A673 (cell line): Measurements from ENCODE around the gene CROCC2. TPM values are rescaled to one million over a fixed set of nuclear protein-coding genes. Genes with fewer than 3 reads are reported as not detected.
"Not testable (repeated sequence)": the region's sequence is repeated elsewhere in the genome, so short reads cannot be mapped to it uniquely, and the experiment has no call there.

ENCODE experiments used
- BruUV-seq: library from RNA; stranded (reverse); fragments of 400-500 nt; replicated peaks from 2 replicates; lab custom pipeline; 2021; lab: Mats Ljungman, UMichigan
- CTCF ChIA-PET: fragments of 300-600 bp; sonication (Branson Sonifier 250); formaldehyde crosslinking; loops from one replicate; lab custom pipeline; 2022; ENCODE audit warnings: antibody characterized with exemption; lab: Charles Lee
- POLR2A ChIA-PET: fragments of 300-600 bp; sonication (Branson Sonifier 250); formaldehyde crosslinking; loops from one replicate; lab custom pipeline; 2022; ENCODE audit warnings: antibody characterized with exemption; ENCODE audit not compliant: low non-redundant PET; lab: Charles Lee
- DNase-seq: peaks from one replicate; pipeline ENCODE4 v3.0.0-alpha.2; 2015; ENCODE audit warnings: low spot score
- H3K27ac ChIP-seq: fragments of 200-600 bp; sonication (generic); 2 replicates; pipeline ENCODE4 v1.5.1; 2016; ENCODE audit warnings: mixed run types, low read depth, mild to moderate bottlenecking, mixed read lengths, antibody characterized with exemption, low read length; ENCODE audit not compliant: poor library complexity, severe bottlenecking
- H3K27me3 ChIP-seq: fragments of 200-600 bp; sonication (generic); replicated peaks from 2 replicates; pipeline ENCODE4 v1.6.1; 2017; ENCODE audit warnings: mixed run types, low read depth, mild to moderate bottlenecking, mixed read lengths, antibody characterized with exemption, low read length; ENCODE audit not compliant: insufficient read depth, poor library complexity
- H3K36me3 ChIP-seq: fragments of 200-600 bp; sonication (generic); 2 replicates; pipeline ENCODE4 v1.6.1; 2016; ENCODE audit warnings: mixed run types, mild to moderate bottlenecking, mixed read lengths, antibody characterized with exemption, low read length; ENCODE audit not compliant: insufficient read depth, poor library complexity, severe bottlenecking
- H3K4me1 ChIP-seq: fragments of 200-600 bp; sonication (generic); 2 replicates; pipeline ENCODE4 v1.6.1; 2017; ENCODE audit warnings: mixed run types, mild to moderate bottlenecking, mixed read lengths, antibody characterized with exemption, low read length; ENCODE audit not compliant: insufficient read depth, poor library complexity, severe bottlenecking
- H3K4me3 ChIP-seq: fragments of 200-600 bp; sonication (generic); 2 replicates; pipeline ENCODE4 v1.5.1; 2016; ENCODE audit warnings: low read depth, mixed run types, mild to moderate bottlenecking, mixed read lengths, low read length; ENCODE audit not compliant: poor library complexity, severe bottlenecking
- H3K9me3 ChIP-seq: fragments of 200-600 bp; sonication (generic); 2 replicates; pipeline ENCODE4 v1.6.1; 2016; ENCODE audit warnings: mixed run types, low read depth, mild to moderate bottlenecking, mixed read lengths, antibody characterized with exemption, low read length; ENCODE audit not compliant: poor library complexity, severe bottlenecking
- EZH2 ChIP-seq: fragments of 200-600 bp; sonication (generic); IDR thresholded peaks from 2 replicates; pipeline ENCODE4 v1.6.1; 2017; ENCODE audit warnings: borderline replicate concordance, low read depth, mild to moderate bottlenecking, mixed read lengths, antibody characterized with exemption, low read length; ENCODE audit not compliant: poor library complexity, severe bottlenecking
- intact Hi-C: fragments of 100-400 bp; cut with micrococcal nuclease; formaldehyde crosslinking; loops from one replicate; pipeline ENCODE4 v1.10.0; 2022; ENCODE audit not compliant: unreplicated experiment
- total RNA-seq: library from RNA; stranded (reverse); gene quantifications from 2 replicates; pipeline ENCODE4 v1.2.3, GENCODE V29; 2021
- TF ChIP-seq, protein P1 (sequence below): fragments of 300-800, 200-600 bp; sonication (generic); conservative IDR thresholded peaks from 2 replicates; pipeline ENCODE4 v1.5.1; 2017; ENCODE audit warnings: low read depth, mild to moderate bottlenecking, antibody characterized with exemption, low read length, moderate library complexity, mixed read lengths

CROCC2 gene
- total RNA-seq, 1 experiment from 2014 or later, result not detected

DNA sequence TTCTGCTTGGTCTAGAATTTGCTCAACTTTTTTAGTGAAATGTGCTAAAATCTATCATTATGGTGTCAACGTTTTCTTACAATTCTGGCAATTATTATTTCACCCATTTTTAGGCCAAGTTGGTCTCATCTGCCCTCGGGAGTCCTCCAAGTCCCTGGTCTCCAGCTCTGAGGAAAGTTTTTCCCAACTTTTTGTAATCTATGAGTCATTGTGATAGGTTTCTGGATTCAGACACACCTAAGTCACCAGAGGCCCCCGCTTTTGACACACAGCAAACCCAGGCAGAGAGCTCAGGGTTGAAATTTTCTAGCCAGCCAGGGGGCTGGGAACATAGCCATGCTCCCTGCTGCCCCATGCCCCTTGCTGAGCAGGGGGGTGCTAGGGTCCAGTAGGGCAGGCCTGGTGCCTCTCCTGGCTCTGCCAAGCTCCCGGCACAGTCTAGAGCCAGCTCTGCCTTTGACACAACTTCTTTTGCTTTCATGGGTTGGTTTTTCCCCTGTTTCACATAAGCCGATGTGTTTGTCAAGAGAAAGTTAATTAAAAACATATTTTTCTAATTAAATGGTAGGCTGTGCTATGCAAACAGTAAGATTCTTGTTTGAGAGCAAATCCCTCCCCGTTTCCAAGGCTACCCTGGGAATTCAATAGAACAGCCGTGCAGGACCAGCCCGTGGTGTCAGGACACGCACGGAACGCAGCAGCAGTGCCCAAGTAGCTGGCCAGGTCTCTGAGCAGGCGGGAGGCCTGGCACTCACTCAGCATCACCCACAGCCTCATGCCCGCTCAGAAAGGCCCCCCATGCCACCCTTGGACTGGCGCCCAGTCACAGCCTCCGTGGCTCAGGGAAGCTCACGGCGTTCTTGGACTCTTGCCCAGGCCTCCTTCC, 66.7 kb downstream of the CROCC2 start:
- CTCF ChIA-PET, result interaction anchor here (0.6 kb wide), 1 partner anchor 106 kb away, joined by 5 read pairs; no protein-coding TSS in a partner anchor
- no peak overlapping the region for H3K4me3 ChIP-seq
- TF ChIP-seq, protein P1, sequence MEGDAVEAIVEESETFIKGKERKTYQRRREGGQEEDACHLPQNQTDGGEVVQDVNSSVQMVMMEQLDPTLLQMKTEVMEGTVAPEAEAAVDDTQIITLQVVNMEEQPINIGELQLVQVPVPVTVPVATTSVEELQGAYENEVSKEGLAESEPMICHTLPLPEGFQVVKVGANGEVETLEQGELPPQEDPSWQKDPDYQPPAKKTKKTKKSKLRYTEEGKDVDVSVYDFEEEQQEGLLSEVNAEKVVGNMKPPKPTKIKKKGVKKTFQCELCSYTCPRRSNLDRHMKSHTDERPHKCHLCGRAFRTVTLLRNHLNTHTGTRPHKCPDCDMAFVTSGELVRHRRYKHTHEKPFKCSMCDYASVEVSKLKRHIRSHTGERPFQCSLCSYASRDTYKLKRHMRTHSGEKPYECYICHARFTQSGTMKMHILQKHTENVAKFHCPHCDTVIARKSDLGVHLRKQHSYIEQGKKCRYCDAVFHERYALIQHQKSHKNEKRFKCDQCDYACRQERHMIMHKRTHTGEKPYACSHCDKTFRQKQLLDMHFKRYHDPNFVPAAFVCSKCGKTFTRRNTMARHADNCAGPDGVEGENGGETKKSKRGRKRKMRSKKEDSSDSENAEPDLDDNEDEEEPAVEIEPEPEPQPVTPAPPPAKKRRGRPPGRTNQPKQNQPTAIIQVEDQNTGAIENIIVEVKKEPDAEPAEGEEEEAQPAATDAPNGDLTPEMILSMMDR, result no peak
- TF ChIP-seq EZH2, result no peak
- no peaks in the 10 kb centered on the region for H3K9me3 ChIP-seq
- DNase-seq, result peak; percentile 56
- H3K4me1 ChIP-seq, result peaks cover 16% of the 10 kb centered on the region
- no TSS peak for BruUV-seq
- no peaks in the 10 kb centered on the region for H3K36me3 ChIP-seq
- H3K27ac ChIP-seq, result peak overlapping the region; percentile 50
- POLR2A ChIA-PET, result no interaction called here
- no peaks in the 10 kb centered on the region for H3K27me3 ChIP-seq
- intact Hi-C loops, result no loop called here

DNA sequence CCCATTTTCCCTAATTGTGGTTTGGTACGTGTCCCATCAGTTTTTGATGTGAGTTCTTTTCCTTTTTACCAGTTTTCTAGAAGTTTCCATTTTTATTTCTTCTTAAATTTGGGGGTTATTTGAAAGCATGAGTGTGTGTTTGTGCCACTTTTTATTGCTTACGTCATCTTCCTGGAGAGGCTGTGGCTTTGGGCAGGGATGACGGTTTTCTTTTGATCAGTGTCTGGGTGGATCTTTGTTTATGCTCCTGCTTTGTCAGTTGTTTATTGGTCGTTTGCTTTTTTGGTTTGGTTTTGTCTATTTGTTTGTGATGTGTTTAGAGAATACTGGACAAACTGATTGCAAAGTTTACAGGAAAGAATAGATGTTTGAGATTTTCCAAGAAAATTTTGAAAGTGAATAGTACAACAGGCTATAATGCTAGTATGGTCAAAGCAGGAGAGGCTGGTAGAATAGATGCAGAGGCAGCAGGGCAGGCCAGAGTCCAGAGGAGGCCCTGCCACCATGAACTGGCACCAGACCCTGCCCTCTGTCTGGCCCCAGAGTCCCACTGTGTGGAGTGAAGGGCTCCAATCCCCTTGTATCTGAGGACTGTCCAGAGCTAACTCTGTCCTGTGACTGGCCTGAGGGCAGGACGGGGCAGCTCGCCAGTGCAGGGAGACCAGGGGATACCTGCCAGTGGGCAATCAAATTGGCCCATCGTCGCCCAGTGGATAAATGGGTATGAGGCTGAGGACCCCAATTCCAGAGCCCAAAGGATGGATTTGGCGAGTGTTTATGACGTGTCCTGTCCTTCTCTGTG, 68.8 kb downstream of the CROCC2 start:
- DNase-seq, result no peak

DNA sequence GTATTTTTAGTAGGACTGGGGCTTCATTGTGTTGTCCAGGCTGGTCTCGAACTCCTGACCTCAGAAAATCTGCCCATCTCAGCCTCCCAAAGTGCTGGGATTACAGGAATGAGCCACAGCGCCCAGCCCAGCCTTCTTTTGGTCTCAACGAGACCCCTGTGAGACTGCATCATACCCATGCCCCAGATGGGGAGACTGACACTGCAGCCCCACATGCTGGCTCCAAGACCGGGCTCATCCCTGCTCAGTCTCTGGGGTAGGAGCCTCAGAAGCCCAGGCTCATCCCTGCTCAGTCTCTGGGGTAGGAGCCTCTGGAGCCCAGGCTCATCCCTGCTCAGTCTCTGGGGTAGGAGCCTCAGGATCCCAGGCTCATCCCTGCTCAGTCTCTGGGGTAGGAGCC, 69.8 kb downstream of the CROCC2 start:
- H3K36me3 ChIP-seq, POLR2A ChIA-PET, H3K27me3 ChIP-seq, BruUV-seq, DNase-seq, intact Hi-C loops, H3K27ac ChIP-seq, CTCF ChIA-PET, H3K9me3 ChIP-seq, H3K4me3 ChIP-seq: not testable (repeated sequence)
- H3K4me1 ChIP-seq, result peaks cover 16% of the 10 kb centered on the region

More for the DNA sequence above, 68.8 kb downstream of the CROCC2 start:
- H3K4me1 ChIP-seq, result peaks cover 16% of the 10 kb centered on the region
- H3K4me3 ChIP-seq, result no peak overlapping the region
- intact Hi-C loops, result no loop called here
- ChIA-PET CTCF (no interaction called here), POLR2A (interaction anchor here (0.6 kb wide), 1 partner anchor 344 kb away, joined by 5 read pairs; no protein-coding TSS in a partner anchor)
- no peaks in the 10 kb centered on the region for H3K27me3 ChIP-seq
- no peak overlapping the region for H3K27ac ChIP-seq
- H3K36me3 ChIP-seq, result no peaks in the 10 kb centered on the region
- BruUV-seq, result no TSS peak
- TF ChIP-seq EZH2, result no peak
- TF ChIP-seq, protein P1, result no peak
- no peaks in the 10 kb centered on the region for H3K9me3 ChIP-seq
